Breast epithelium (tissue), 4 donors: Measurements from ENCODE around the gene SH2D6. TPM values are rescaled to one million over a fixed set of nuclear protein-coding genes. Genes with fewer than 3 reads are reported as not detected.
A peak's percentile ranks its signal among the peaks of the same experiment; 100 is the strongest.

Experiments used
- DNase-seq, 2 donors: peaks; one replicate each; pipeline ENCODE4 v3.0.0-alpha.2; 2019; ENCODE audit warnings: low spot score in 2 of 2
- H3K27ac ChIP-seq, 2 donors: fragments of 200-600 bp; sonication (generic) in 1 of 2; one replicate each; pipeline ENCODE4 v1.5.1; 2016 to 2019; ENCODE audit warnings: mild to moderate bottlenecking in 1 of 2
- H3K27me3 ChIP-seq, 2 donors: fragments of 200-600 bp; sonication (generic) in 1 of 2; one replicate each; pipeline versions ENCODE4 v1.5.1 to v1.6.0; 2017 to 2019; ENCODE audit warnings: control low read depth in 1 of 2, mild to moderate bottlenecking in 1 of 2
- H3K36me3 ChIP-seq: fragments of 200-600 bp; one replicate; pipeline ENCODE4 v1.5.1; 2019
- H3K4me1 ChIP-seq, 2 donors: fragments of 200-600 bp; sonication (generic); one replicate each; pipeline ENCODE4 v1.5.1; 2016 to 2019; ENCODE audit warnings: control low read depth in 1 of 2
- H3K4me3 ChIP-seq, 3 donors: fragments of 200-600 bp; sonication (generic); 1 replicate in 2 of 3; 2 replicates in 1 of 3; pipeline ENCODE4 v1.5.1; 2016 to 2019; ENCODE audit warnings: mild to moderate bottlenecking in 3 of 3, moderate library complexity in 2 of 3
- H3K9me3 ChIP-seq, 2 donors: fragments of 200-600 bp; sonication (generic) in 1 of 2; one replicate each; pipeline ENCODE4 v1.5.1; 2016 to 2019; ENCODE audit warnings: control low read depth in 1 of 2
- CTCF ChIP-seq, 3 donors: fragments of 450-650 bp; IDR thresholded peaks; one replicate each; pipeline ENCODE4 v1.5.1; 2016 to 2017; ENCODE audit warnings: antibody characterized with exemption in 3 of 3, mild to moderate bottlenecking in 3 of 3, moderate library complexity in 3 of 3
- POLR2A ChIP-seq: fragments of 450-650 bp; IDR thresholded peaks from one replicate; pipeline ENCODE4 v1.6.1; 2016; ENCODE audit warnings: antibody characterized with exemption, mild to moderate bottlenecking, moderate library complexity
- POLR2AphosphoS5 ChIP-seq, 3 donors: sonication (generic); formaldehyde crosslinking; IDR thresholded peaks; one replicate each; pipeline ENCODE4 v1.6.1; 2017; ENCODE audit warnings: antibody characterized with exemption in 3 of 3
- intact Hi-C: fragments of 100-400 bp; cut with DNase I; formaldehyde crosslinking; loops from one replicate; pipeline ENCODE4 v1.15.1; 2023; ENCODE audit warnings: low total_unique reads
- total RNA-seq, 3 donors: library from RNA; depleted of rRNA; stranded (reverse); fragments of >200 nt; gene quantifications; one replicate each; pipeline ENCODE4 v1.1.0, GENCODE V29; 2016

SH2D6 gene
- not detected for total RNA-seq

DNA sequence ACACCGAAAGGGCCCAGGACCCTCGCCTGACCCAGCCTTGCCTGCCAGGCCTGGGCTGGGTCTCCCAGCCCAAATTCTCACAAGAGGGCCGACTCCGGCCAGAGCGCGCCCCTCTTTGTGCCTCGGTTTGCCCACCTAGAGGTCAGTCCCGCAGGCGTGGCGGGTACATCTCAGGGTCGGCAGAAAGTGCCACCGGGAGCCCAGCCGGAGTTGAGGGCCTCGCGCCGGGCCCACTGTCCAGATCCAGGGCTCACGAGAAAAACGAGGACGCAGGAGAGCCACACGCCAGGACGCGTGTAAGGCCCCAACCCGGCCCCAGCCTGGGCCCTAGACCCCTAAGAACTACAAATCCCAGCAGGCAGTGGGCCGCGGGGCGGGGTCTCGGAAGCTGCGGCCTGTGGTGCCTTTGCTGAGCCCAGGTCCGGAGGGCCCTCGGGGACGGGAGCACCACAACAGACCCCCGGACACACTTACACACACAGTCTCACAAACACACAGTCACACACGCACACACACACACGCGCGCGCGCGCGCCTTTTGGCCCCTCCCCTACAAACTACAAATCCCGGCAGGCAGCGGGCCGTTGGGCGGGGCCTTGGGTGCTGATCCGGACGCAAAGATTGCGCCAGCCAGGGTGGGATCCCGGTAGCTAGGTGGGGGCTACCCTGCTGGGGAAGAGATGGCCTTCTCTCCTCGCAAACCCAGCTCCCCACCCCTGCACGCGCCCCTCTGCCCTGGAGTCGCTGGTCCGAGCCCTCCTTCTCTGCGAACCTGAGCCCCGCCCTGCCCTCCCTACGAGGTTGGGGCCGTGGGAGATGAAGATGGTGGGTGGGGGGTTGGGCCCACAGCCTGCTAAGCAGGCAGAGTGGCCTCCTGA is at the start of gene SH2D6:
TSS of gene SH2D6 (plus strand) at position 583 of the 877 bp plus-strand sequence. CDS start 10,752 bp downstream, outside the sequence.
- no peaks in the 10 kb centered on the region for H3K9me3 ChIP-seq
- intact Hi-C loops, result no loop called here
- peak; percentile 51 to 76 (median 52) for TF ChIP-seq POLR2AphosphoS5 (IDR thresholded peaks at IDR 0.05)
- TF ChIP-seq CTCF (IDR thresholded peaks at IDR 0.05), result no peak
- TF ChIP-seq POLR2A, result peak; percentile 35
- H3K27ac ChIP-seq, result peak within 1 kb of the TSS; percentile 95 to 99
- H3K36me3 ChIP-seq, result no peaks in the 10 kb centered on the region
- H3K27me3 ChIP-seq, result no peaks in the 10 kb centered on the region
- peaks cover 0 to 6% of the 10 kb centered on the region in 2 donors for H3K4me1 ChIP-seq
- peak; percentile 77 to 80 for DNase-seq
- peak within 1 kb of the TSS; percentile 69 to 92 (median 77) for H3K4me3 ChIP-seq

GRCh38 chr2:85368921-85369320 is 49.6 kb upstream of the SH2D6 start:
- intact Hi-C loops, result no loop called here
- no peaks in the 10 kb centered on the region for H3K36me3 ChIP-seq
- DNase-seq, result peak in 1 of 2 donors; percentile 15

DNA sequence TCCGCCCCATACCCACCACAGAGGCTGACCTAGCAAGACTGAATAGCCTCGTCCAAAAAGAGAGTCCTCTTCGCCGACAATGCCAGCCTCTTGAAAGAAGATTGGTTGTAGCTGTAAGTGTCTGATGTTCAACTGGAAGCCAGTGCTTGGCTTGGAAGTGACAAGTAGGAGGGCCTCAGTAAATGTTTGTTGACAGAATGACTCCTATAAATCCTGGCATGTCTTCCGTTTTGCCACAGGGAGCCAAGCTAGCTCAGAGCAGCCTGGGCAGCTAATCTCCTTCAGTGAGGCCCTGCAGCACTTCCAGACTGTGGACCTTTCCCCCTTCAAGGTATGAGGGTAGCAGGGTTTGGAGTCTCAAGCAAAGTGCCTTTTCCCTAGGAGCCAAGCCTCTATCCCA is 49.0 kb upstream of the SH2D6 start:
- intact Hi-C loops, result no loop called here
- Histone ChIP-seq H3K4me3 (no peak overlapping the region), H3K27me3 (no peaks in the 10 kb centered on the region), H3K36me3 (no peaks in the 10 kb centered on the region), H3K27ac (peak overlapping the region in 1 of 2 donors; percentile 77), H3K9me3 (no peaks in the 10 kb centered on the region), H3K4me1 (no peaks in the 10 kb centered on the region)
- DNase-seq, result peak in 1 of 2 donors; percentile 60
- TF ChIP-seq POLR2A, result no peak
- TF ChIP-seq CTCF (IDR thresholded peaks at IDR 0.05), result no peak
- TF ChIP-seq POLR2AphosphoS5 (IDR thresholded peaks at IDR 0.05), result no peak

More at GRCh38 chr2:85368921-85369320, 49.6 kb upstream of the SH2D6 start:
- no peaks in the 10 kb centered on the region for H3K27me3 ChIP-seq
- no peak for TF ChIP-seq CTCF (IDR thresholded peaks at IDR 0.05)
- TF ChIP-seq POLR2A, result no peak
- no peaks in the 10 kb centered on the region for H3K4me1 ChIP-seq
- no peaks in the 10 kb centered on the region for H3K9me3 ChIP-seq
- peak overlapping the region in 1 of 2 donors; percentile 77 for H3K27ac ChIP-seq
- no peak overlapping the region for H3K4me3 ChIP-seq

DNA sequence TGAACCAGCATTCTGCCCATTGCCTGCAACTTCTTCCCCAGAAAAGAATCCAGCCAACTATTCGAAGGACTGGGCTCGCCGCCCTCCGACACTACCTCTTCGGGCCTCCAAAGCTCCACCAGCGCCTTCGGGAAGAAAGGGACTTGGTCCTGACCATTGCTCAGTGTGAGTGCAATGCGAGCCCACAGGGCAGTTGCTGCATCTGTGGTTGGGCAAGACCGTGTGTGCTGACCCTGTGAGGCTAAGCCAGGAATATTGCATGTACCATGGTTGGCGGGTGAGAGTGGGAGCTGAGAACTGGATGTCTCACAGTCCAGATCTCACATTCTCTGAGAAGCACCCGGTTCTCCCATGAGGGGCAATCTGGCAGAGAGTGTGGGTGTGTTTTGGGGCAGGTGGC is 47.5 kb upstream of the SH2D6 start:
- peak in 1 of 2 donors; percentile 12 for DNase-seq
- H3K4me3 ChIP-seq, result no peak overlapping the region
- H3K27me3 ChIP-seq, result no peaks in the 10 kb centered on the region
- intact Hi-C loops, result no loop called here
- no peaks in the 10 kb centered on the region for H3K36me3 ChIP-seq
- TF ChIP-seq POLR2AphosphoS5 (IDR thresholded peaks at IDR 0.05), result no peak
- no peak for TF ChIP-seq POLR2A
- TF ChIP-seq CTCF (IDR thresholded peaks at IDR 0.05), result no peak
- H3K9me3 ChIP-seq, result no peaks in the 10 kb centered on the region
- H3K27ac ChIP-seq, result no peak overlapping the region
- H3K4me1 ChIP-seq, result no peaks in the 10 kb centered on the region
